Fibroblast of villous mesenchyme (primary cell): ENCODE data around the gene KIAA2012. TPM values are rescaled to one million over a fixed set of nuclear protein-coding genes. Genes with fewer than 3 reads are reported as not detected.

Experiments used
- DNase-seq: peaks from one replicate; pipeline ENCODE4 v3.0.0-alpha.2; 2010; ENCODE audit warnings: low read depth
- H3K4me3 ChIP-seq: 2 replicates; pipeline ENCODE4 v1.5.1; 2011; ENCODE audit warnings: low read depth, mild to moderate bottlenecking, low read length
- CTCF ChIP-seq: IDR thresholded peaks from 2 replicates; pipeline ENCODE4 v1.5.1; 2012; ENCODE audit warnings: low read depth, mild to moderate bottlenecking, low read length; ENCODE audit not compliant: insufficient read depth
- total RNA-seq: library from RNA; depleted of rRNA; stranded (reverse); fragments of >200 nt; gene quantifications from 2 replicates; pipeline ENCODE4 v1.2.3, GENCODE V29; 2012

KIAA2012 gene
- total RNA-seq, 1 donor = under 0.01 TPM

- DNase-seq = peak; percentile 53
- no peak overlapping the region for H3K4me3 ChIP-seq
- no peak for TF ChIP-seq CTCF
These were observed 29.5 kb downstream of the KIAA2012 start for GRCh38 chr2:202102425-202103000.

- TF ChIP-seq CTCF = peak; percentile 91
- H3K4me3 ChIP-seq = no peak overlapping the region
- DNase-seq = peak; percentile 77
These were observed 31.3 kb downstream of the KIAA2012 start for GRCh38 chr2:202104286-202104870.

- DNase-seq = no peak
- H3K4me3 ChIP-seq = no peak overlapping the region
- TF ChIP-seq CTCF = no peak
These were observed 32.0 kb downstream of the KIAA2012 start for GRCh38 chr2:202105025-202105424.

- no peak overlapping the region for H3K4me3 ChIP-seq
- no peak for TF ChIP-seq CTCF
- DNase-seq = no peak
These were observed 35.3 kb downstream of the KIAA2012 start for GRCh38 chr2:202108345-202108744.

DNA sequence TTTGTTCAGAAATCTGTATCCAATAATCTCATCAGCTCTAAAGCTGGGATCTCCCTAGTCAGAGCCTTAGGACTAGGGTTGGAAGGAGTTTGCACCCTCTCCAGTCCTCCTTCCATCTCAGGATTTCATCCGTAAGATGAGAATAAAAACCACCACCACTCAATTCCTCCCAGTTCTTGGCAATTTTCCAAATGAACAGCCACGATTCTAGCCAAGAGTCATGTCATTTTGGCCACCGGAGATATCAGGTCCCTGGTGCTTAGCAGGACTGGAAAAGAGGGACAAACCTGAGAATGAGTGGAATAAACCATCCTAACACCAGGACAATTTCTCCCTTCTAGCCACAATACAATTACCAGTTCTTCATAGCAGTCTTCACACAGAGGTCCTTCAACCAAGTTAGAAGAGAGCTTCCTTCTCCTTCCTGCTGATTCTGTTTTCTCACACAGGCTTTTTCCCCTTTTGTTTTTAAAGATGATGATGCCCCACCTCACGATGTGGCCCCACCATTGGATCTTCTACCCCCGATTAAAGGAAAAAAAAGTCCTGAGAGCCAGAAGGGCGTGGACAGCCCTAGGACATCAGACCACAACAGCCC, 36.2 kb downstream of the KIAA2012 start:
- no peak for TF ChIP-seq CTCF
- no peak overlapping the region for H3K4me3 ChIP-seq
- DNase-seq = no peak

DNA sequence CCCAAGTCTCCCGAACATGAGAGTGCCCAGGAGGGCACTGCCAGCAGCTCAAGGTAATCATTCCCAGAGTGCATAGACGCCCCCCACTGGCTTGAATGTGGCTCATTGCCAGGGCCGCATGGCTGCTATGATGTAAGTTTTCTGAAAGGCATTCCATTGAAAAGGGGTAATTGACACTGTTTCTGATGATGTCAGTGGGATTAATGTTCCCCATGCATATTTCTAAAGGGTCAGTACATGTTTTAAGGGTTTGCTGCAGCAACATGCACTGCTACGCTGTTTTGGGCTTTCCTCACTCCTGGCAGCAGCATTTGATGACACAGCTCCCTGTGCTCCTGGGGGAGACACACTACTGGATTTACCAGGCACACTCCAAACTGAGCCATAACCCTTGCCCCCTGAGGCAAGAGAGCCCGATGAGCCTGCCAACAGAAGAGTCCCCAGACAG, 36.7 kb downstream of the KIAA2012 start:
- peak; percentile 34 for DNase-seq
- H3K4me3 ChIP-seq = no peak overlapping the region
- no peak for TF ChIP-seq CTCF
